HUES6 (cell line): ENCODE measurements around the gene LMTK3.

Source experiments
- H3K27ac ChIP-seq: 2 replicates; pipeline ENCODE4 v1.7.0; 2013; ENCODE audit warnings: low read depth, mild to moderate bottlenecking, low read length, inconsistent platforms
- H3K27me3 ChIP-seq: 2 replicates; pipeline ENCODE4 v1.6.1; 2013; ENCODE audit warnings: low read length; ENCODE audit not compliant: control insufficient read depth, insufficient read depth
- H3K36me3 ChIP-seq: 2 replicates; pipeline ENCODE4 v1.6.1; 2013; ENCODE audit warnings: low read length; ENCODE audit not compliant: control insufficient read depth, insufficient read depth
- H3K4me1 ChIP-seq: 2 replicates; pipeline ENCODE4 v1.6.1; 2013; ENCODE audit warnings: low read length; ENCODE audit not compliant: control insufficient read depth, insufficient read depth
- H3K4me3 ChIP-seq: 2 replicates; pipeline ENCODE4 v1.5.1; 2013; ENCODE audit warnings: low read depth, low read length
- H3K9ac ChIP-seq: one replicate; pipeline ENCODE4 v1.6.1; 2013; ENCODE audit warnings: mild to moderate bottlenecking, low read length
- H3K9me3 ChIP-seq: 2 replicates; pipeline ENCODE4 v1.6.1; 2013; ENCODE audit warnings: low read depth, low read length; ENCODE audit not compliant: control insufficient read depth, insufficient read depth

The LMTK3 gene

GRCh38 chr19:48442116-48443035 is 69.3 kb downstream of the LMTK3 start:
- H3K4me3 ChIP-seq, result no peak overlapping the region; the same call in 1 of the 2 replicates
- H3K9ac ChIP-seq, result no peak overlapping the region
- no peaks in the 10 kb centered on the region for H3K9me3 ChIP-seq
- H3K27me3 ChIP-seq, result peaks cover 19% of the 10 kb centered on the region; the same call in 1 of the 2 replicates
- H3K4me1 ChIP-seq, result peaks cover 13% of the 10 kb centered on the region
- peaks cover 21% of the 10 kb centered on the region for H3K36me3 ChIP-seq
- H3K27ac ChIP-seq, result no peak overlapping the region

GRCh38 chr19:48441360-48442050 is 70.1 kb downstream of the LMTK3 start:
- peaks cover 16% of the 10 kb centered on the region; the same call in 1 of the 2 replicates for H3K36me3 ChIP-seq
- no peak overlapping the region for H3K9ac ChIP-seq
- H3K27ac ChIP-seq, result no peak overlapping the region
- H3K9me3 ChIP-seq, result no peaks in the 10 kb centered on the region
- no peak overlapping the region for H3K4me3 ChIP-seq
- H3K4me1 ChIP-seq, result peaks cover 15% of the 10 kb centered on the region
- H3K27me3 ChIP-seq, result peaks cover 19% of the 10 kb centered on the region; the same call in 1 of the 2 replicates

- Histone ChIP-seq H3K27ac (no peak overlapping the region), H3K9me3 (no peaks in the 10 kb centered on the region), H3K27me3 (no peaks in the 10 kb centered on the region; the same call in 1 of the 2 replicates), H3K36me3 (peaks cover 17% of the 10 kb centered on the region), H3K9ac (no peak overlapping the region), H3K4me3 (no peak overlapping the region), H3K4me1 (0 out of 2 replicates have a peak, but pooled peaks cover 8% of the 10 kb centered on the region)
These were observed 75.0 kb downstream of the LMTK3 start for GRCh38 chr19:48436586-48436985.
